Ectodermal cell (in vitro differentiated cells): ENCODE measurements around the gene CLDN4.

Source experiments
- H3K27ac ChIP-seq: 2 replicates; pipeline ENCODE4 v1.7.0; 2013; ENCODE audit warnings: mild to moderate bottlenecking, low read depth, low read length; ENCODE audit not compliant: insufficient read depth, poor library complexity, severe bottlenecking
- H3K27me3 ChIP-seq: 2 replicates; pipeline ENCODE4 v1.7.0; 2013; ENCODE audit warnings: mild to moderate bottlenecking, low read length; ENCODE audit not compliant: insufficient read depth, control insufficient read depth, poor library complexity, severe bottlenecking
- H3K36me3 ChIP-seq: one replicate; pipeline ENCODE4 v1.7.0; 2013; ENCODE audit warnings: low read length; ENCODE audit not compliant: control insufficient read depth, insufficient read depth
- H3K4me1 ChIP-seq: one replicate; pipeline ENCODE4 v1.7.0; 2013; ENCODE audit warnings: low read length; ENCODE audit not compliant: control insufficient read depth, insufficient read depth
- H3K4me3 ChIP-seq: 2 replicates; pipeline ENCODE4 v1.7.0; 2013; ENCODE audit warnings: low read depth, low read length, control low read depth; ENCODE audit not compliant: insufficient read depth
- H3K9me3 ChIP-seq: 2 replicates; pipeline ENCODE4 v1.7.0; 2013; ENCODE audit warnings: mild to moderate bottlenecking, low read length, moderate library complexity; ENCODE audit not compliant: control insufficient read depth
- WGBS, 2 experiments: methylation state at CpG; one replicate each; pipeline ENCODE4 v1.1.7; 2013; ENCODE audit warnings: missing lambda C conversion rate in 2 of 2; 5-methylcytosine and 5-hydroxymethylcytosine counted together

CLDN4 gene

GRCh38 chr7:73871163-73872011 lies 40.6 kb downstream of the CLDN4 start:
- Histone ChIP-seq H3K4me3 (no peak overlapping the region), H3K27ac (no peak overlapping the region), H3K9me3 (no peaks in the 10 kb centered on the region), H3K27me3 (no peaks in the 10 kb centered on the region), H3K4me1 (peaks cover 8% of the 10 kb centered on the region), H3K36me3 (no peaks in the 10 kb centered on the region)
- WGBS, 2 experiments, result 89 to 90% methylated on average over 20 of the region's 20 CpGs

- Histone ChIP-seq H3K9me3 (no peaks in the 10 kb centered on the region), H3K27me3 (no peaks in the 10 kb centered on the region), H3K36me3 (no peaks in the 10 kb centered on the region), H3K4me1 (peaks cover 8% of the 10 kb centered on the region), H3K4me3 (no peak overlapping the region), H3K27ac (no peak overlapping the region)
- 77 to 78% methylated on average over 13 of the region's 13 CpGs for WGBS, 2 experiments
Measured at GRCh38 chr7:73872056-73872908, 41.5 kb downstream of the CLDN4 start.

GRCh38 chr7:73876361-73876760 lies 45.6 kb downstream of the CLDN4 start:
- Histone ChIP-seq H3K9me3 (no peaks in the 10 kb centered on the region), H3K27ac (no peak overlapping the region), H3K36me3 (no peaks in the 10 kb centered on the region), H3K27me3 (no peaks in the 10 kb centered on the region), H3K4me3 (no peak overlapping the region), H3K4me1 (no peaks in the 10 kb centered on the region)
- WGBS, 2 experiments, result 94% methylated on average over 8 of the region's 8 CpGs

GRCh38 chr7:73876973-73877372 lies 46.2 kb downstream of the CLDN4 start:
- no peaks in the 10 kb centered on the region for H3K36me3 ChIP-seq
- H3K27me3 ChIP-seq, result no peaks in the 10 kb centered on the region
- no peak overlapping the region for H3K4me3 ChIP-seq
- WGBS, 2 experiments, result 89 to 90% methylated on average over 12 of the region's 12 CpGs
- no peak overlapping the region for H3K27ac ChIP-seq
- H3K9me3 ChIP-seq, result no peaks in the 10 kb centered on the region
- H3K4me1 ChIP-seq, result no peaks in the 10 kb centered on the region

GRCh38 chr7:73879977-73880681 lies 49.3 kb downstream of the CLDN4 start:
- Histone ChIP-seq H3K27ac (no peak overlapping the region), H3K36me3 (no peaks in the 10 kb centered on the region), H3K4me3 (no peak overlapping the region), H3K27me3 (no peaks in the 10 kb centered on the region), H3K9me3 (no peaks in the 10 kb centered on the region), H3K4me1 (no peaks in the 10 kb centered on the region)
- WGBS, 2 experiments, result 82 to 83% methylated on average over 18 of the region's 18 CpGs

GRCh38 chr7:73880755-73881328 lies 50.0 kb downstream of the CLDN4 start:
- WGBS, 2 experiments, result 94 to 95% methylated on average over 13 of the region's 13 CpGs
- no peak overlapping the region for H3K27ac ChIP-seq
- no peak overlapping the region for H3K4me3 ChIP-seq
- H3K4me1 ChIP-seq, result no peaks in the 10 kb centered on the region
- H3K27me3 ChIP-seq, result no peaks in the 10 kb centered on the region
- H3K36me3 ChIP-seq, result no peaks in the 10 kb centered on the region
- no peaks in the 10 kb centered on the region for H3K9me3 ChIP-seq

- 79 to 83% methylated on average over 4 to 5 of the region's 5 CpGs for WGBS, 2 experiments
- Histone ChIP-seq H3K27me3 (no peaks in the 10 kb centered on the region), H3K4me1 (peaks cover 1% of the 10 kb centered on the region), H3K4me3 (no peak overlapping the region), H3K27ac (no peak overlapping the region), H3K36me3 (no peaks in the 10 kb centered on the region), H3K9me3 (no peaks in the 10 kb centered on the region)
Measured at GRCh38 chr7:73881352-73882046, 50.7 kb downstream of the CLDN4 start.

- no peak overlapping the region for H3K27ac ChIP-seq
- no peaks in the 10 kb centered on the region for H3K9me3 ChIP-seq
- WGBS, 2 experiments, result 92 to 93% methylated on average over 3 of the region's 3 CpGs
- no peaks in the 10 kb centered on the region for H3K27me3 ChIP-seq
- no peak overlapping the region for H3K4me3 ChIP-seq
- H3K4me1 ChIP-seq, result peaks cover 6% of the 10 kb centered on the region
- no peaks in the 10 kb centered on the region for H3K36me3 ChIP-seq
Measured at GRCh38 chr7:73882047-73882402, 51.2 kb downstream of the CLDN4 start.
